Muscle layer of colon (tissue), 2 donors: Measurements from ENCODE around the gene SLC10A1.
"Not testable (repeated sequence)": the region's sequence is repeated elsewhere in the genome, so short reads cannot be mapped to it uniquely, and the experiment has no call there.

Experiments used
- H3K27ac ChIP-seq: one replicate; pipeline ENCODE4 v1.7.0; 2013; ENCODE audit warnings: low read depth, mild to moderate bottlenecking, low read length, moderate library complexity
- H3K27me3 ChIP-seq, 2 donors: one replicate each; pipeline ENCODE4 v1.7.0; 2013; ENCODE audit warnings: low read length in 2 of 2, mild to moderate bottlenecking in 2 of 2; ENCODE audit not compliant: insufficient read depth in 2 of 2, control insufficient read depth in 1 of 2
- H3K36me3 ChIP-seq: one replicate; pipeline ENCODE4 v1.7.0; 2013; ENCODE audit warnings: mild to moderate bottlenecking, low read length; ENCODE audit not compliant: insufficient read depth
- H3K4me1 ChIP-seq: one replicate; pipeline ENCODE4 v1.7.0; 2013; ENCODE audit warnings: mild to moderate bottlenecking, low read length; ENCODE audit not compliant: insufficient read depth
- H3K4me3 ChIP-seq, 2 donors: one replicate each; pipeline ENCODE4 v1.7.0; 2013; ENCODE audit warnings: low read length in 2 of 2, low read depth in 1 of 2, mild to moderate bottlenecking in 1 of 2, moderate library complexity in 1 of 2
- H3K9ac ChIP-seq: one replicate; pipeline ENCODE4 v1.7.0; 2013; ENCODE audit warnings: low read length
- H3K9me3 ChIP-seq: one replicate; pipeline ENCODE4 v1.7.0; 2013; ENCODE audit warnings: mild to moderate bottlenecking, low read length
- donor health status: abdominal sarcoma.
- donor health status: Adenocarcinoma of cecum.

Gene SLC10A1

GRCh38 chr14:69822456-69822855, 25.4 kb upstream of the SLC10A1 start:
- H3K4me1 ChIP-seq, result no peaks in the 10 kb centered on the region
- no peaks in the 10 kb centered on the region for H3K27me3 ChIP-seq
- H3K36me3 ChIP-seq, result no peaks in the 10 kb centered on the region
- H3K4me3 ChIP-seq, result no peak overlapping the region
- H3K9ac ChIP-seq, result no peak overlapping the region
- no peaks in the 10 kb centered on the region for H3K9me3 ChIP-seq
- no peak overlapping the region for H3K27ac ChIP-seq

DNA sequence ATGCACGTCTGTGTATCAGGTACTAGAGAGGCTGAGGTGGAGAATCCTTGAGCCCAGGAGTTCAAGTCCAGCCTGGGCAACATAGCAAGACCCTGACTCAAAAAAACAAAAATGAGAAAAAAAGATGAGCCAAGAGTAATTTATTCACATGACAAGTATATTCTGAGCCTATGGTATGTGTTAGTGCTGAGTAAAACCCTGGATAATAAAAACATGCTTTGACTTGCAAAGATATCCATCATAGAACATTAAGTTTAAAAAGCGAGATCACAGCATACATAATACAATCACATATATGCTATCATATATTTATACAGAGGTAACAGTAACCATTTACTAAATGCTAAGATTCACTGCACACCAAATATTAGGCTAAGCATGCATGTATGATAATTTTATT, 23.9 kb upstream of the SLC10A1 start:
- H3K36me3 ChIP-seq, result no peaks in the 10 kb centered on the region
- no peaks in the 10 kb centered on the region for H3K9me3 ChIP-seq
- H3K9ac ChIP-seq, result no peak overlapping the region
- no peaks in the 10 kb centered on the region for H3K27me3 ChIP-seq
- no peak overlapping the region for H3K4me3 ChIP-seq
- H3K4me1 ChIP-seq, result no peaks in the 10 kb centered on the region
- no peak overlapping the region for H3K27ac ChIP-seq

DNA sequence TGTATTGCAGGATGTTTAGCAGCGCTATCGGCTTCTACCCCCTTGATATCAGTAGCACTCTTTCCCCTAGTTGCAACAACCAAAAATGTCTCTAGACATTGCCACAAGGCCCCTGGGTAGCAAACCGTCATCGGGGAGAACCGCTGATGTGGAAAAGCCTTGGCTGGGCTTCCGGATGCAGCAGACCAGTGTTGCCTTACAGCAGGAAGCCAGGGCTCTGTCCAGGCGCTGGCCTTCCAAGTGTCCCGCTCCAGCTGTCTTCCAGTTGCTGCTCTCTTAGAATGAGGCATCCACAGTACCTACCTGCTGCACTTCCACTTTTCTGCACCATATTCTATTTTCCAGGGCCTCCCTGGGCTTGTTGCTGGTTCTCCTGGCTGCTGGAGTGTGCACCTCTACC, 22.6 kb upstream of the SLC10A1 start:
- Histone ChIP-seq H3K27me3 (no peaks in the 10 kb centered on the region), H3K9ac (no peak overlapping the region), H3K4me3 (no peak overlapping the region), H3K36me3 (no peaks in the 10 kb centered on the region), H3K9me3 (no peaks in the 10 kb centered on the region), H3K27ac (no peak overlapping the region), H3K4me1 (no peaks in the 10 kb centered on the region)

GRCh38 chr14:69818758-69819191, 21.7 kb upstream of the SLC10A1 start:
- no peak overlapping the region for H3K4me3 ChIP-seq
- no peaks in the 10 kb centered on the region for H3K9me3 ChIP-seq
- no peaks in the 10 kb centered on the region for H3K36me3 ChIP-seq
- no peak overlapping the region for H3K9ac ChIP-seq
- no peak overlapping the region for H3K27ac ChIP-seq
- no peaks in the 10 kb centered on the region for H3K4me1 ChIP-seq
- no peaks in the 10 kb centered on the region for H3K27me3 ChIP-seq

DNA sequence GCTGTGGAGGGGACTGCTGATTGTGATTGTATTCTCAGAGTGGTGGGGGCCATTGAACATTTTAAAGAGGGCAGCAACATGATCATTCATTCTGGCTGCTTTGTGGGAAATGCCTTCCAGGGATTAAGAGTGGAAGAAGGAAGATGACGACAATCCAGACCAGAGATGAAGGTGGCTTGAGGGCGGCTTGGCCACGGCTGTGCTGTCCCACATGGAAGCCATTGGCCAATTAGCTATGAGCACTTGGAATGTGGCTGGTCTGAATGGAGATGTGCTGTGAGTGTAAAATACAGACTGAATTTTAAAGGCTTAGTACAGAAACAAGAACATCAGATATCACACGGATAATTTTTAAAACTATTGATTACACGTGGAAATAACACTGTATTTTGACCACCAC, 19.2 kb upstream of the SLC10A1 start:
- Histone ChIP-seq H3K4me3 (no peak overlapping the region), H3K9ac (no peak overlapping the region), H3K27ac (no peak overlapping the region), H3K27me3 (no peaks in the 10 kb centered on the region), H3K36me3 (no peaks in the 10 kb centered on the region), H3K4me1 (no peaks in the 10 kb centered on the region), H3K9me3 (no peaks in the 10 kb centered on the region)

GRCh38 chr14:69815556-69815955, 18.5 kb upstream of the SLC10A1 start:
- Histone ChIP-seq H3K9ac (no peak overlapping the region), H3K27ac (no peak overlapping the region), H3K4me1 (no peaks in the 10 kb centered on the region), H3K9me3 (no peaks in the 10 kb centered on the region), H3K4me3 (no peak overlapping the region), H3K36me3 (no peaks in the 10 kb centered on the region), H3K27me3 (no peaks in the 10 kb centered on the region)

DNA sequence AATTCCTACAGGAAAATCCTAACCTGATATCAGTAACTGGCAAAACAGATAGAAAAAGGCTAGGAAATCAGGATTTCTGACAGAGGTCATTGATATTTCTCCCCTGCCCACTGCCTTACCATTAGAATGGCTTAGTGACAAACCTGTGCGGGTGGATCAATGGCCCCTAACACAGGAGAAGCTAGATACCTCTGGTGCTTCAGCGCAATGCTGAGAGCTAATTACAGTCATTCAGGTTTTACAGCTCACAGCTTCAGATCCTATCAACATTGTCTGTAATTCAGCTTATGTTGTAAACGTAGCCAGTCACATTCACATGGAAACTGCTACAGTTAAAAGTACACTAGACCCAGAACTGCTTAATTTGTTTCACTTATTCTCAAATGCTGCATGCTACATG, 17.4 kb upstream of the SLC10A1 start:
- no peak overlapping the region for H3K9ac ChIP-seq
- no peak overlapping the region for H3K4me3 ChIP-seq
- H3K9me3 ChIP-seq, result no peaks in the 10 kb centered on the region
- H3K4me1 ChIP-seq, result no peaks in the 10 kb centered on the region
- H3K27me3 ChIP-seq, result no peaks in the 10 kb centered on the region
- no peaks in the 10 kb centered on the region for H3K36me3 ChIP-seq
- H3K27ac ChIP-seq, result no peak overlapping the region

GRCh38 chr14:69813346-69813745, 16.3 kb upstream of the SLC10A1 start:
- not testable (repeated sequence) for H3K9me3 ChIP-seq, H3K9ac ChIP-seq, H3K4me1 ChIP-seq, H3K36me3 ChIP-seq, H3K4me3 ChIP-seq, H3K27me3 ChIP-seq, H3K27ac ChIP-seq

DNA sequence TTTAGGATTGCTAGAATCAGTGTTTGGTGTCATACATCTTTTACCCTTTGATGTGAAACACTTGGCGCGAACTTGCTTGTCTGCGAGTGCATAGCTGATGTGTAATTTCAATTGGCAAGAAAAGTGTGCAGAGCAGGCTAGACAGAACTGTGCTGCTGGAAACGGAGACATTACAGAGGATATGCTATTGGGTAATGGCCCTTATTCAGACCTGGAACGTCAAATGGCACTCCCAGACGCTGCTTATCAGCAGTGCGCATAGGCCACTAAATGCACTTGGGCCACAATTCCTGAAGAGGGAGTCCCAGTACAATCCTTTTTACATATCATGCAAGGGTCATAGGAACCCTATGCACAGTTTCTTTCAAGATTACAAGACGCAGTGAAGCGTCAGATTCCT, 15.7 kb upstream of the SLC10A1 start:
- Histone ChIP-seq H3K4me1 (no peaks in the 10 kb centered on the region), H3K27me3 (no peaks in the 10 kb centered on the region), H3K4me3 (no peak overlapping the region), H3K27ac (no peak overlapping the region), H3K9ac (no peak overlapping the region), H3K9me3 (no peaks in the 10 kb centered on the region), H3K36me3 (no peaks in the 10 kb centered on the region)

GRCh38 chr14:69811868-69812252, 14.8 kb upstream of the SLC10A1 start:
- H3K4me3 ChIP-seq, result no peak overlapping the region
- H3K36me3 ChIP-seq, result no peaks in the 10 kb centered on the region
- no peaks in the 10 kb centered on the region for H3K27me3 ChIP-seq
- H3K4me1 ChIP-seq, result no peaks in the 10 kb centered on the region
- H3K9me3 ChIP-seq, result no peaks in the 10 kb centered on the region
- no peak overlapping the region for H3K9ac ChIP-seq
- no peak overlapping the region for H3K27ac ChIP-seq

DNA sequence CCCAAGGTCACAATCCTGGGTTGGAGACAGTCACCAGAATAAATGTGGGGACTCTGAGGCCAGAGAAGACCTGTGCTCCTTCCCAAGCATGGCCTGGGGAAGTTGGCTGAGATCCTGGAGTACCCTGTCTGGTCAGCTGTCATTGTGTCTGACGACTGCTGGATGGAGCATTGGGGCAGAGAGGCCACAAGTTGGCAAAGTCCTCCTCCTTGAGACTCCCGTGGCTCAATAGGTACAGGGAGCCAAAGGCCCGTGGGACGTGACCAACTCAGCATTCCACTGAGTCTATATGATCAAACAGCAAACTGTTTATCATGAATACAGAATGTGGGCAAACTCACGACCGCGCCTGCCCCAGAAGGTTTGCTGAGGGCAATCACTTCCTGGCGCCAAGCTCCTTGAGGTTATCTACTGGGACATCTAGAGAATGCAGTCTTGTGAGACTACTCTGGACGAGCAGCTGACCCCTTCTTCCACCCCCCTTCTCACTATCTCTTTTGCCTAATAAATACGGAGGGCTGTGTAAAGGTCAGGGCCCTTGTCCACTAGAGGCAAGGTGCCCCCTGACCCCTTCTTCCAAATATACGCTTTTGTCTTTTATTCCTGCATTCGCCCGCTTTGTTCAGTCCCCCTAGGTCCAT, 14.3 kb upstream of the SLC10A1 start:
- Histone ChIP-seq H3K4me3 (no peak overlapping the region), H3K36me3 (no peaks in the 10 kb centered on the region), H3K4me1 (no peaks in the 10 kb centered on the region), H3K9me3 (no peaks in the 10 kb centered on the region), H3K27ac (no peak overlapping the region), H3K9ac (no peak overlapping the region), H3K27me3 (no peaks in the 10 kb centered on the region)

- no peaks in the 10 kb centered on the region for H3K36me3 ChIP-seq
- no peaks in the 10 kb centered on the region for H3K4me1 ChIP-seq
- H3K27me3 ChIP-seq, result no peaks in the 10 kb centered on the region
- no peak overlapping the region for H3K9ac ChIP-seq
- no peak overlapping the region for H3K27ac ChIP-seq
- no peak overlapping the region for H3K4me3 ChIP-seq
- no peaks in the 10 kb centered on the region for H3K9me3 ChIP-seq
These were observed 12.1 kb upstream of the SLC10A1 start for GRCh38 chr14:69808919-69809808.
